ENCODE data around the gene NDUFB3.
"Not testable (repeated sequence)": the region's sequence is repeated elsewhere in the genome, so short reads cannot be mapped to it uniquely, and the experiment has no call there.

NDUFB3 gene

GRCh38 chr2:201116959-201117734 is 45.3 kb downstream of the NDUFB3 start:
- Histone ChIP-seq H3K4me2 (ENCODE audit: insufficient read depth, low read length) (peak overlapping the region; percentile 73), H3K4me3 (ENCODE audit: low read depth in 1 of 2, low read length in 2 of 2) (peak overlapping the region; percentile 75 to 76; a peak in 3 of 4 replicates), H3K79me2 (ENCODE audit: insufficient read depth, low read length) (peaks cover 49% of the 10 kb centered on the region), H3K4me1 (ENCODE audit: insufficient read depth, low read length) (peaks cover 68% of the 10 kb centered on the region), H2AFZ (ENCODE audit: low read depth, low read length) (peak overlapping the region; percentile 100), H4K20me1 (ENCODE audit: insufficient read depth, low read length) (no peaks in the 10 kb centered on the region), H3K9me3 (ENCODE audit: insufficient read depth, low read length, severe bottlenecking) (no peaks in the 10 kb centered on the region), H3K27ac (ENCODE audit: low read length) (peak overlapping the region; percentile 98), H3K27me3 (ENCODE audit: insufficient read depth, low read length, poor library complexity) (no peaks in the 10 kb centered on the region), H3K36me3 (ENCODE audit: insufficient read depth, low read length) (0 out of 2 replicates have a peak, but pooled peaks cover 5% of the 10 kb centered on the region), H3K9ac (ENCODE audit: low read depth, low read length) (peak overlapping the region; percentile 98)
- DNase-seq (peak; percentile 63), ATAC-seq (ENCODE audit: insufficient read depth, low read depth) (peak; percentile 10)
- peak; percentile 40 for TF ChIP-seq CTCF (IDR thresholded peaks at IDR 0.05; ENCODE audit: borderline replicate concordance, extremely low read depth, low read length, poor library complexity, severe bottlenecking)
- no peak for TF ChIP-seq EZH2 (IDR thresholded peaks at IDR 0.05; ENCODE audit: borderline replicate concordance, low read depth, low read length, severe bottlenecking)

GRCh38 chr2:201117735-201118094 is 45.9 kb downstream of the NDUFB3 start:
- peaks cover 70% of the 10 kb centered on the region for H3K4me1 ChIP-seq (ENCODE audit: insufficient read depth, low read length)
- not testable (repeated sequence) for H3K36me3 ChIP-seq (ENCODE audit: insufficient read depth, low read length); ATAC-seq (ENCODE audit: insufficient read depth, low read depth); H3K27me3 ChIP-seq (ENCODE audit: insufficient read depth, low read length, poor library complexity); H3K9me3 ChIP-seq (ENCODE audit: insufficient read depth, low read length, severe bottlenecking); H4K20me1 ChIP-seq (ENCODE audit: insufficient read depth, low read length)
- peak overlapping the region; percentile 73 for H3K4me2 ChIP-seq (ENCODE audit: insufficient read depth, low read length)
- DNase-seq, result peak; percentile 67
- peaks cover 55% of the 10 kb centered on the region for H3K79me2 ChIP-seq (ENCODE audit: insufficient read depth, low read length)
- H3K9ac ChIP-seq (ENCODE audit: low read depth, low read length), result peak overlapping the region; percentile 98
- H2AFZ ChIP-seq (ENCODE audit: low read depth, low read length), result peak overlapping the region; percentile 100
- H3K4me3 ChIP-seq (ENCODE audit: low read depth in 1 of 2, low read length in 2 of 2), result peak overlapping the region; percentile 23 to 76; a peak in 3 of 4 replicates
- H3K27ac ChIP-seq (ENCODE audit: low read length), result peak overlapping the region; percentile 98

DNA sequence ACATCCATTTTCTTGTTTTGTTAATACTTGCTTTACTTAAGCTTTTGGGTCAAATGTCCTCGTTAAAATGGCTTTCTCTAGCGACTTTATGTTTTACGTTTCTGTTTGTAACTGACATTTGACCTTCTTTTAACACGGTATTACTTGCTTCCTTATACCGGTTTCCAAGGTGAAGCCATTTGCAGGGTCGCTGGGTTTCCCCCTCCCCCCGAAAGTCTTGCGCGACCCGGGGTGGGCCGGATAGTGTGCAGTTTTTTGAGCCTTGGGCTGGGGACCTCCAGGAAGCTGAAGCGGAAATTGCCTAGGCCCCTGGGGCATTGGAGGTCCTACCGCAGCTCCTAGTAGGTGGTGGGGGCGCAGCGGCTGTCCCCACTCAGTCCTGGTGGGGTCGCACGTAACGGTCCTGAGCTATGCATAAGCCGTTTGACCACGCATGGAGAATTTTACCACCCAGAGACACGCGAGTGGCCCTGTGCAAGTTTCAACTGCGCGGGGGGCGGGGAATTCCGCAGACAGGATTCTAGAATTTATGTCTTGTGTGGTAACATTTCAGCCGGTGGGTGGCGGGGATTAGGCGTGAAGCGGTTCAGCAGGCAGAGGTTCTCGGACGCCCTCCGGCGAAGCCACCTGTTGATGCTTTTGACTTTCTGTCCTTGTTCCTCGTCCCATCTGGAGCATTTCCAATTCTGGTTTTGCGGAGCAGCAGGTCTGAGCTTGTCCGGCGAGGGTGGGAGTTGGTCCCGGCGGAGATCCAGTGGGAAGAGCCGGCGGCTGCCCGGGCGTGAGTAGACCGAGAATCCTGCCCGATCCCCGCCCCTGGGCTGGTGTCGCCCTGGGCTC is 46.5 kb downstream of the NDUFB3 start:
- Histone ChIP-seq H2AFZ (ENCODE audit: low read depth, low read length) (peak overlapping the region; percentile 67), H3K4me3 (ENCODE audit: low read depth in 1 of 2, low read length in 2 of 2) (peak overlapping the region; percentile 23 to 76; a peak in 3 of 4 replicates), H3K9ac (ENCODE audit: low read depth, low read length) (peak overlapping the region; percentile 98), H3K79me2 (ENCODE audit: insufficient read depth, low read length) (peaks cover 61% of the 10 kb centered on the region), H3K4me2 (ENCODE audit: insufficient read depth, low read length) (peak overlapping the region; percentile 73), H3K27ac (ENCODE audit: low read length) (peak overlapping the region; percentile 98), H3K4me1 (ENCODE audit: insufficient read depth, low read length) (peaks cover 74% of the 10 kb centered on the region), H4K20me1 (ENCODE audit: insufficient read depth, low read length) (no peaks in the 10 kb centered on the region), H3K27me3 (ENCODE audit: insufficient read depth, low read length, poor library complexity) (no peaks in the 10 kb centered on the region), H3K36me3 (ENCODE audit: insufficient read depth, low read length) (0 out of 2 replicates have a peak, but pooled peaks cover 7% of the 10 kb centered on the region), H3K9me3 (ENCODE audit: insufficient read depth, low read length, severe bottlenecking) (no peaks in the 10 kb centered on the region)
- TF ChIP-seq EZH2 (IDR thresholded peaks at IDR 0.05; ENCODE audit: borderline replicate concordance, low read depth, low read length, severe bottlenecking), result no peak
- peak; percentile 68 for TF ChIP-seq CTCF (IDR thresholded peaks at IDR 0.05; ENCODE audit: borderline replicate concordance, extremely low read depth, low read length, poor library complexity, severe bottlenecking)
- ATAC-seq (ENCODE audit: insufficient read depth, low read depth) (peak; percentile 71), DNase-seq (peak; percentile 90)
